ENCODE data around the gene DUSP22.

- TF ChIP-seq CTCF (IDR thresholded peaks at IDR 0.05) (no peak), POLR2A (IDR thresholded peaks at IDR 0.05) (no peak)
These were observed 36.6 kb upstream of the DUSP22 start for GRCh38 chr6:255751-256083.
